Activated naive CD4-positive, alpha-beta T cell treated with Interleukin-2 at 50 U/mL for 16 hours (primary cell): ENCODE measurements around the gene C7orf57.
"Not testable (repeated sequence)": the region's sequence is repeated elsewhere in the genome, so short reads cannot be mapped to it uniquely, and the experiment has no call there.

Experiments used
- DNase-seq: peaks from one replicate; pipeline ENCODE4 v3.0.0-alpha.2; 2020

The C7orf57 gene

DNA sequence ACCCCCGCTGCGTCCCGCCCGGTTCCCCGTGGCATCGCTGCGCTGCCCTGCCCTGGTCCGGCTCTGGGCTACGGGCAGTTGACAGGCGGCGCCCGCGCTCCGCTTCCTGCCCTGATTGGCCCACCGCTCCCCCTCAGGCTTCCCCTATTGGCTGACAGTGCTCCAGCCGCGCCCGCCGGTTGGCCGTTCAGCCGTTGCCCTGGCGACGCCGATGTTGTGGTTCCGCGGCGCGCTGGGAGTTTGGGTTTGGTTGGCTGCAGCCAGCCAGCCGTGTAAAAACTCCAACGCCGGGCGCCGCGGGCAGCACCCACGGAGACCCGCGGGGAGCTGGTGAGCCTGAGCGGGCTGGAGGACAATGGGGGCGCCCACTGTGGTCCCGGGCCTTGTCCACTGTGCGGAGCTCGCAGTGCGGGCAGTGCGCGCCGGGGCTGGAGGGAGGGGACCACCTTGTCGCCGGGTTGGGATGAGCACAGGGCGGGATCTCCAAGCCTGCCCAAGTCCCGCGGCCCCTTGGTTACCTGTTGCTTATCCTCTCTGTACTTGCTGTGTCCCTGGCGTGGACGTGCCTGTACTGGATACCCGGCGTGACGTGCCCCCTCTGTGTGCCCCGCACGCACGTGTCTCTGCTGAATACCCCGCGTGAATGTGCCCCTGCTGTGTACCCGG, at the start of gene C7orf57:
Gene C7orf57 (plus strand): TSS at position 243 of the 666 bp plus-strand sequence. CDS start 766 bp downstream, outside the sequence.
- peak; percentile 90 for DNase-seq

GRCh38 chr7:47988496-47989386, 46.6 kb upstream of the C7orf57 start:
- DNase-seq, result no peak

DNA sequence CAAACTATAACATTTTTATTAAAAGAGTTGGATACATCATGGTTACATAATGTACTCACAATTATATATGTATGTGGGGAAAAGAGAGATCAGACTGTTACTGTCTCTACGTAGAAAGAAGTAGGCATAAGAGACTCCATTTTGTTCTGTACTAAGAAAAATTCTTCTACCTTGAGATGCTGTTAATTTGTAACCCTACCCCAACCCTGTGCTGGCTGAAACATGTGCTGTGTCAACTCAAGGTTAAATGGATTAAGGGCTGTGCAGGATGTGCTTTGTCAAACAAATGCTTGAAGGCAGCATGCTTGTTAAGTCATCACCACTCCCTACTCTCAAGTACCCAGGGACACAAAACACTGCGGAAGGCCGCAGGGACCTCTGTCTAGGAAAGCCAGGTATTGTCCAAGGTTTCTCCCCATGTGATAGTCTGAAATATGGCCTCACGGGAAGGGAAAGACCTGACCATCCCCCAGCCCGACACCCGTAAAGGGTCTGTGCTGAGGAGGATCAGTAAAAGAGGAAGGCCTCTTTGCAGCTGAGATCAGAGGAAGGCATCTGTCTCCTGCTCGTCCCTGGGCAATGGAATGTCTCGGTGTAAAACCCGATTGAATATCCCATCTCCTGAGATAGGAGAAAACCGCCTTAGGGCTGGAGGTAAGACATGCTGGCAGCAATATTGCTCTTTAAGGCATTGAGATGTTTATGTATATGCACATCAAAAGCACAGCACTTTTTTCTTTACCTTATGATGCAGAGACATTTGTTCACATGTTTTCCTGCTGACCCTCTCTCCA, 45.5 kb upstream of the C7orf57 start:
- DNase-seq, result not testable (repeated sequence)

DNA sequence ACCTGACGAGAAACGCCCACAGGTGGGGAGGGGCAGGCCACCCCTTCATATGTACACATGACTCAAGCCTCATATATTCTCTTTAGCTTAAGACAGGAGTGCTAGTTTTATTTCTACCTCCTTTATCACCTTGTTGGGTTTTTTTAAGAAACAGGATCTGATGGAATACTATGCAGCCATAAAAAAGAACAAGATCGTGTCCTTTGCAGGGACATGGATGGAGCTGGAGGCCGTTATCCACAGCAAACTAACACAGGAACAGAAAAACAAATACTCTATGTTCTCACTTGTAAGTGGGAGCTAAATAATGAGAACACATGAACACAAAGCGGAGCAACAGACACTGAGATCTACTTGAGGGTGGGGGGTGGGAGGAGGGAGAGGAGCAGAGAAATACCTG, 44.8 kb upstream of the C7orf57 start:
- no peak for DNase-seq

- DNase-seq, result no peak
Observed at GRCh38 chr7:47991270-47991669, 44.1 kb upstream of the C7orf57 start.

DNA sequence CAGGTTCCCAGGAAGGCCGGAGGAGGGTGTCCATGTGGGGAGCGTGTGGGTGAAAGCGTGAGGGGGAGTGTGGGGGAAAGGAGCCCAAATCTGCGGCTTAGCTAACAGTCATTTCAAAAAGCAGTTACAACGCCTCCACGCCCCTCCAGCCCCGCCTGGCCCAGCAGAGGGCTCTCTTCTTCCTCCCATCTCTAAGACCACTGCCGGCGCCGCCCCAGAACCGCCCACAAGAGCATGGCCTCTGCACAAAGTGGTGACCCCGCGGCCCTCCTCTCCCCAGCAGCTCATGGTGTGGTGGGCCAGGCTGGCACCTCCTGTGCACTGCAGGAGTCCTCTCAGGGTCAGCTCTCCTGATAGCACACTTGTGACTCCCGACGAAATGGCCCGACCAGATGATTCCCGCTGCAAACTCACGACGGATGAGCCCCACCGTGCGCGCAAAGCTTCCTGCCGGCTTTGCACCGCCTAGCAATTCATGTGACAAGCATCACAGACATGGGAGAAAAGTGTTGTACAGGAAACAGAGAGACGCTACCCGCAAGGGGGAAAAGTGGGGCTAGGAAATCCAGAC, 43.5 kb upstream of the C7orf57 start:
- peak; percentile 86 for DNase-seq

DNA sequence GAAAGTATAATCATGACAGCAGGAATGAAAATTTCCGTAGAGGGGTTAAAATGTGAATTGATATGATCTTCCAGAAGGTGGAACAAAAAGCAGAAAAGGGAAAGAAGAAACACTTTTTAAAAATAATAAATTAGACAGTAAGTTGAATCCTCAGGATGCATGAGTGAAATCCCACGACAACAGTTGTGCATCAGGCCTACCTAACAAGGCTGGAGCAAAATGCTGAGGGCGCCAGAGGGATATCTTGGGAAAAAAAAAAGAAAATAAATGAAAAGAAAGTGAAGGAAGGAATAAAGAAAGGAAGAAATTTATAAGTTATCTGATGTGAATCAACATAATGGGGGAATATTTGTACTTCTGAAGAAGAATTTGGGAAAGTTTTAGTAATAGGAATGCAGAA, 42.9 kb upstream of the C7orf57 start:
- DNase-seq, result no peak

DNA sequence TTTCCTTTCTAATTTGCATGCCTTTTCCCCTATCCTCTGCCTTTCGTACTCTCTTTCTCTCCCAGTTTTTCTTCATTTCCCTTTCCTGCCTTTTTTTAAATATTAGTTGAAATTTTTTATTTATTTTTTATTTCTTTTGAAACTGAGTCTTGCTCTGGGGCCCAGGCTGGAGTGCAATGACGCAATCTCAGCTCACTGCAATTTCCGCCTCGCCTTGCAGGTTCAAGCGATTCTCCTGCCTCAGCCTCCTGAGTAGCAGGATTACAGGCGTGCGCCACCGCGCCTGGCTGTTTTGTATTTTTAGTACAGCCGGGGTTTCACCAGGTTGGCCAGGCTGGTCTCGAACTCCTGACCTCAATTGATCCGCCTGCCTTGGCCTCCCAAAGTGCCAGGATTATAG, 35.9 kb upstream of the C7orf57 start:
- no peak for DNase-seq

GRCh38 chr7:48000164-48000563, 35.2 kb upstream of the C7orf57 start:
- DNase-seq, result not testable (repeated sequence)

- DNase-seq, result no peak
Observed at GRCh38 chr7:48004032-48004431, 31.3 kb upstream of the C7orf57 start.

- no peak for DNase-seq
Observed at GRCh38 chr7:48004638-48005037, 30.7 kb upstream of the C7orf57 start.

- DNase-seq, result no peak
Observed at GRCh38 chr7:48006866-48007265, 28.5 kb upstream of the C7orf57 start.

DNA sequence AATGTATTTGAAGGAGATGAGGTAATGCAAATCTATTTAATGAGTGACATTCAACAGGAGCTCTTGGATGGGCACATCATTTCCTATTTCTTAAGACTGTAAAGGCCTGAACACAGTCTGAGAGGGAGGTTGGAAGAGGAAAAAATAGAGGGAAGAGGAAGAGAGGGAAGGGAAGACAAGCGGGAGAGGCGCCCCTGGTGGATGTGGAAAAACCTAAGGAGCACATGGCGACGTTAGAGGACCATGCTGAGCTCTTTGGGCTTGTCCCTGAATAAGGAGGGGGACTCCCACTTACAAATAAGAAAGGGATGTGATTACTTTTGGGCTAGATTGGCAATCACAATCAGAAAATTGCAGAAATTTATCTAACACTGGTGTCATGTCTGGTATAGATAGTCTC, 26.1 kb upstream of the C7orf57 start:
- no peak for DNase-seq

- no peak for DNase-seq
Observed at GRCh38 chr7:48009954-48010353, 25.4 kb upstream of the C7orf57 start.

DNA sequence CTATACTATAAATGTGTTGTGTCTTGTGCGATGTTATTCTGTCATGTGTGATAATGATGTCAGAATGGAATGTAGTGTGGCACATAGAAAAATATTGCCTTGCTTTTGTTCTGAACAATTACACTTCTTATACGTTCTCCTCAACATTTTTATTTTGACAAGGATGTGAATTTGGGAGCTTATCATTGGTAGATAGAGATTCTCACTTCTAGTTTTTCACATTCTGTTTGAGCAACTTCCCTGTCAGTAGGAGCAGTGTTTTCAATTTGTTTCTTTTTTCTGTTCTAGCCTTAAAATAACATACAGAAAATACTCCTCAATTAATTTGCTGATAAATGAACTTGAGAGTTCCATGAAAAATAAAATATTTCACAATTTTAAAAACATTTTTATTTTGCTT, 24.0 kb upstream of the C7orf57 start:
- no peak for DNase-seq

GRCh38 chr7:48011951-48012350, 23.4 kb upstream of the C7orf57 start:
- DNase-seq, result no peak

DNA sequence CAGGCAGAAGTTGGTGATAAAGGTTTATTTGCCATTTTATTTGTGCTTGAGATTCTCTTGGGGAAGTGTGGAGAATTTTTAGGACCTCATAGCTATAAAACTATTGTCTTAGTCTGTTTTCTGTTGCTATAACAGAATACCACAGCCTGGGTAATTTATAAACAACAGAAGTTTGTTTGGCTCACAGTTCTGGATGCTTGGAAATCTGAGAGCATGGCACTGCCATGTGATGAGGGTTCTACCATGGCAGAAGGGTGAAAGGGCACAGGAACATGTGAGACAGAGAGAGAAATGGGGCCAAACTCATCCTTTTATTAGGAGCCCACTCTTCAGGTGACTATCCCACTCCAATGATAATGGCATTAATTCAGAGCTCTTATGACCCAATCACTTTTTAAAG, 18.7 kb upstream of the C7orf57 start:
- DNase-seq, result no peak

- DNase-seq, result no peak
Observed at GRCh38 chr7:48017674-48018073, 17.7 kb upstream of the C7orf57 start.

GRCh38 chr7:48025624-48026023, 9.7 kb upstream of the C7orf57 start:
- no peak for DNase-seq

- no peak for DNase-seq
Observed at GRCh38 chr7:48028938-48029337, 6.4 kb upstream of the C7orf57 start, which contains the start of gene SUN3. SUN3 (minus strand) TSS chr7:48029107; CDS start chr7:48028938, 169 bp downstream.

- DNase-seq, result no peak
Observed at GRCh38 chr7:48031111-48031510, 4.2 kb upstream of the C7orf57 start.

GRCh38 chr7:48033922-48034321, 1.4 kb upstream of the C7orf57 start:
- no peak for DNase-seq

DNA sequence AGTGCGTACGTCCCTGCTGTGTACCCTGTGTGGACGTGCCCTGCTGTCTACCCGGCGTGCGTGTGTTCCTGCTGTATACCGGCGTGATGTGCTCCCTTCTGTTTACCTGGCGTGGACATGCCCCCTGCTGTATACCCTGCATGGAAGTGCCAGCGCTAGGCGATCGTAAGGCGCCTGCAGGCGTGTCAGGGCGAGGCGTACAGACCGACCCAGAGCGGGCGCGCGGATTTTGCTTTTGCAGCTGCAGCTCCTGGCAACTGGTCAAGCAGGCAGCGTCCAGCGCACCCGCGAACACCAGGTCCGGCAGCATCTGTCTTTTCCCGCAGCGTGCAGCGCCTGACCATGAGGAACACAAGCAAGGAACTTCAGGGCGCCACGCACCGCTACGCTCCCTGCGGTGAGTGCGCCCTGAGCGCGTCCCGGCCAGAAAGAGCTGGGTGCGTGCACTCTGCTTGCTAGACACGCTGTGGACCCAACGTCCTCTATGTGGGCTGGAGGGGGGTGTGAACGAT, 680 bp downstream of the C7orf57 start:
- DNase-seq, result no peak
